GM19397 (cell line): ENCODE results near the gene ZNF578.
"Not testable (repeated sequence)": the region's sequence is repeated elsewhere in the genome, so short reads cannot be mapped to it uniquely, and the experiment has no call there.

Experiments
- ATAC-seq: cut with Tn5 transposase; IDR thresholded peaks from one replicate; pipeline ENCODE4 v1.9.1; 2021; ENCODE audit warnings: mild to moderate bottlenecking, moderate library complexity; ENCODE audit not compliant: unreplicated experiment

The ZNF578 gene

DNA sequence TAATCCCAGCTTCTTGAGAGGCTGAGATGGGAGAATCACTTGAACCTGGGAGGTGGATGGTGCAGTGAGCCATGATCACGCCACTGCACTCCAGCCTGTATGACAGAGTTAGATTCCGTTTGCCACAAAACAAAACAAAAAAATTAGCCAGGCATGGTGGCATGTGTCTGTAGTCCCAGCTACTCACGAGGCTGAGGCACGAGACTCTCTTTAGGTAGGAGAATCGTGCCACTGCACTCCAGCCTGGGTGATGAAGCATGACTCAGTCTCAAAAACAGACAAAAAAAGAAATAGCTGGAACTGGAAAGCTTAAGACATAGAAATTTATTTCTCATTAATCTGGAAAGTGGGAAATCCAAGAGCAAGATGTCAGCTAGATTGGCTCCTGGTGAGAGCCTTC, 53.9 kb downstream of the ZNF578 start:
- ATAC-seq = no peak

GRCh38 chr19:52516191-52516590, 62.8 kb downstream of the ZNF578 start:
- no peak for ATAC-seq

GRCh38 chr19:52518646-52519045, 65.3 kb downstream of the ZNF578 start:
- ATAC-seq = no peak

DNA sequence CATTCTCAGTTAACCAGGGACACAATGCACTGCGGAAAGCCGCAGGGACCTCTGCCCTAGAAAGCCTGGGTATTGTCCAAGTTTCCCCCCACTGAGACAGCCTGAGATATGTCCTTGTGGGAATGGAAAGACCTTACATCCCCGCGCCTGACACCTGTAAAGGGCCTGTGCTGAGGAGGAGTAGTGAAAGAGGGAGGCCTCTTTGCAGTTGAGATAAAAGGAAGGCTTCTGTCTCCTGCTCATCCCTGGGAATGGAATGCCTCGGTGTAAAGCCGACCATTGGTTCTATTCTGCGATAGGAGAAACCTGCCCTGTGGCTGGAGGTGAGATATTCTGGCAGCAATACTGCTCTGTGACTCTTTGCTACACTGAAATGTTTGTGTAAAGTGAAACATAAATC, 65.8 kb downstream of the ZNF578 start:
- ATAC-seq = not testable (repeated sequence)

GRCh38 chr19:52520013-52520412, 66.7 kb downstream of the ZNF578 start:
- no peak for ATAC-seq

GRCh38 chr19:52522551-52522950, 69.2 kb downstream of the ZNF578 start:
- no peak for ATAC-seq

DNA sequence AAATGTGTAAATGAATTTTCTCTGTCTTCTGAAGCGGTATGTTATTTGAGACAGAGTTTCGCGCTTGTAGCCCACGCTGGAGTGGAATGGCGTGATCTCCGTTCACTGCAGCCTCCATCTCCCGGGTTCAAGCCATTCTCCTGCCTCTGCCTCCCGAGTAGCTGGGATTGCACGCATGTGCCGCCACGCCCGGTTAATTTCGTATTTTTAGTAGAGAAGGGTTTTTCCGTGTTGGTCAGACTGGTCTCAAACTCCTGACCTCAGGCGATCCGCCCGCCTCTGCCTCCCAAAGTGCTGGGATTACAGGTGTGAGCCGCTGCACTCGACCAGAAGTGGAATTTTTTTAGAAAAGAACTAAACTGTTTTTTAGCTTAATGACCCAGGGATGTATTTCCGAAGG, 70.7 kb downstream of the ZNF578 start:
- no peak for ATAC-seq

GRCh38 chr19:52527134-52527955, 74.0 kb downstream of the ZNF578 start, which contains the start of gene ZNF808:
TSS of gene ZNF808 (plus strand) at chr19:52527668. CDS start at chr19:52543285, 15,617 bp downstream.
- peak; percentile 83 for ATAC-seq

- no peak for ATAC-seq
These were observed 74.6 kb downstream of the ZNF578 start for GRCh38 chr19:52527956-52528351.

DNA sequence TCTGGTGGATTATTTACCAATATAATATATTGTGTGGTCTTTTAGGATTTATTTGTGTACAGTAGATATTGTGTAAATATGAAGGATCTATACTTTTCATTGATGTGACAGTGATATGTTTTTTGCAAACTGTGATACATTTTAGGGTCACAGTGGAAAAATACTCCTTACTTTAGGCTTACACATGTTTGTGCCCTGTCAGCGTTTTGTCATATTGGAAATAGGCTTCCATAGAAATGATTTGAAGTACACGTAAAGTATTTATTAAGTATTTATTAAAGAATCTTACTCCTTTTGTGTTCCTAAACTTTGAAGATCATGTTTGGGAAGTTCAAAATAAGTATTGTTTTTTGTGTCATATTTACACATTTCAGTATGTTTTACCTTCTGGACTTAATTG, 79.1 kb downstream of the ZNF578 start:
- no peak for ATAC-seq

GRCh38 chr19:52533901-52534300, 80.5 kb downstream of the ZNF578 start:
- no peak for ATAC-seq

DNA sequence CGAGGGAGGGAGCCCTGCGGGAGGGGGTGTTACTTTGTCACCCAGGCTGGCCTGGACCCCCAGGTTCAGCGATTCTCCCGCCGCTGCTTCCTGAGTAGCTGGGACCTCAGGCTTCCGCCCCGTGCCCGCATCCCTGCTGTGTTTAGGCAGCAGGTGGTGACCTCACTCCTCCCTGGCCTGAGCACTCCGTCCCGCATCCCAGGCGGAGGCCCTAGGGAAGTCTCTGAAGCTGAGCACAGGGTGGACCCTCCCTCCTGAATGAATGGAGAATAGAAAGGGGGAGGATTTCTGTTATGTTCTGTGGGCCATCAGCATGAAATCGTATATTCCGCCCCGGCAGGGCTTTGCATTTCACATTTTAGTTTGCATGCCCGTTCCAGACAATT, 82.0 kb downstream of the ZNF578 start:
- peak; percentile 6 for ATAC-seq

DNA sequence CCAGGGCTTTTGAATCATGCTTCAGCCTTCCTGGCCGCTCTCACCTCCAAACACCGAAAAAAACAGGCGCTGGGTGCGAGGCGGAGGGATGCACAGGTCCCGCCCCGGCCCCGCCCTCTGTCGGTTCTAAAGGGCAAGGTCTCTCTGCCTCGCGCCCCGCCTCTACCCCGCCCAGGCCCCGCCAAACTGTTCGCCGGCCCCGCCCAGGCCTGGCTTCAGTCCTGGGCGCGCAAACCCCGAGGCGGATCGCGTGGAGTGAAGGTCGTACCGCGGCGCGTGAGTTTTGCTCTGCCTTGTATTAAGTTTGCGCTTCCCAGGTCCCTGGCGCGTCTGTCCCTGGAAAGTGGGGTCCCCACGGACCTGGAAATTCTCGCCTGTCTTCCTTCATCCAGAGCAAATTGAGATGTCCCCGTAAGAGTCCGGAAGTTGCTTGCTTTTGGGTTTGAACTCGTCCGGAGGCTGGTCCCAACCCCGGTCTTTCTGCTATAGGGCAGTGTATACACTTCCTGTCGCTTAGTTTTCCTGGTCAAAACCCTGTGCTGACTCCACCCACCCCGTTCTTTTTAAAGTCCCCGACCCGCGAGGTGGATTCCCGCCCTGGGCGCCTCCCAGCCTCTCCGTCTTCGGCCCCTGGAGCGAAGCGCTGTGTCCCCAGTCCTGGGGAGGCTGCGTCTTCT, 82.6 kb downstream of the ZNF578 start:
- ATAC-seq = peak; percentile 92

DNA sequence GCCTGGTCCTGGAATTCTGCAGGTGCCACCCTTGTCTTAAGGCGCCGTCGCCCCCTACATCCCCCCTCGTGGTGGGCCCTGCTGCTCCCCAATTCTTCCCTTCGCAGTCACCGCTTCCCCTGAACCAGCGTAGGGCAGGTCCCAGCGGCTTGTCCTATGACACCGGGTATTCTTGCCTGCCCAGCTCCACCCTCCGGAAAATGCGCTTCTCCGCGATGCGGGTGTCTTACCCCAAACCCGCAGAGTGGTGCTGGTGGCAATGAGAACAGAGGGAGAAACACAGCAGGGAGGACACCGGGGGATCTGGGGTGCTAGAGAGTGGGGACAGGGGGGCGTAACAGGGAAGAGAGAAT, 83.1 kb downstream of the ZNF578 start:
- peak; percentile 23 for ATAC-seq

GRCh38 chr19:52538815-52539214, 85.5 kb downstream of the ZNF578 start:
- ATAC-seq = not testable (repeated sequence)

- not testable (repeated sequence) for ATAC-seq
These were observed 87.8 kb downstream of the ZNF578 start for GRCh38 chr19:52541176-52541575.

DNA sequence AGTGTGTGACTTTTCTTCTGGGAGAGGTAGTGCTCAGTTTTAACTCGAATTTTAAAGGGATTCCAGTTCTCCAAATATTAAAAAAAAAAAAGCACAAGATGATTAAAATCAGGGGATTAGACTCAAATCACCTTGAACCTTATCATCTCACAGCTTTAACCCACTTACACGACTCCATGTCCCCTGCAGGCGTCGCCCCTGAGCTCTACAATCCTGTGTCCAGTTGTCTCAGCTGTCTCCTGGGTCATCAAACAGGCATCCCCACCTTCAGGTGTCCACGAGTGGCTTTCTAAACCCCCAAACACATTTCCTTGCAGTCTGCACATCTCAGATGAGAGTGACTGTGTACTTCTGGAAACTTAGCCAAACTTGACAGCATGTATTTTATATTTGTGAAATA, 88.3 kb downstream of the ZNF578 start:
- ATAC-seq = no peak

DNA sequence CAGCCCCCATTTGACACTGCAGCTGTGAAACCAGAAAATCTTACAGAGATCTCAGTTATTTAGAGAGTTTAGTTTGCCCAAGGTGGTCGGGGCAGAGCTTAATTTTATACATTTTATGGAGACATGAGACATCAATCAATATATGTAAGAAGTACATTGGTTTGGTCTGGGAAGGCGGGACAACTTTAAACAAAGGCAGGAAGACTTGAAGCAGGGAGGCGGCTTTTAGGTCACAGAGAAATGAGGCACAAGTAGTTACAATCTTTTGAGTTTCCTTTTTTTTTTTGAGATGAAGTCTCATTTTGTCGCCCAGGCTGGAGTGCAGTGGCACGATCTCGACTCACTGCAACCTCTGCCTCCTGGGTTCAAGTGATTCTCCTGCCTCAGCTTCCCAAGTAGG, 89.2 kb downstream of the ZNF578 start:
- ATAC-seq = not testable (repeated sequence)

DNA sequence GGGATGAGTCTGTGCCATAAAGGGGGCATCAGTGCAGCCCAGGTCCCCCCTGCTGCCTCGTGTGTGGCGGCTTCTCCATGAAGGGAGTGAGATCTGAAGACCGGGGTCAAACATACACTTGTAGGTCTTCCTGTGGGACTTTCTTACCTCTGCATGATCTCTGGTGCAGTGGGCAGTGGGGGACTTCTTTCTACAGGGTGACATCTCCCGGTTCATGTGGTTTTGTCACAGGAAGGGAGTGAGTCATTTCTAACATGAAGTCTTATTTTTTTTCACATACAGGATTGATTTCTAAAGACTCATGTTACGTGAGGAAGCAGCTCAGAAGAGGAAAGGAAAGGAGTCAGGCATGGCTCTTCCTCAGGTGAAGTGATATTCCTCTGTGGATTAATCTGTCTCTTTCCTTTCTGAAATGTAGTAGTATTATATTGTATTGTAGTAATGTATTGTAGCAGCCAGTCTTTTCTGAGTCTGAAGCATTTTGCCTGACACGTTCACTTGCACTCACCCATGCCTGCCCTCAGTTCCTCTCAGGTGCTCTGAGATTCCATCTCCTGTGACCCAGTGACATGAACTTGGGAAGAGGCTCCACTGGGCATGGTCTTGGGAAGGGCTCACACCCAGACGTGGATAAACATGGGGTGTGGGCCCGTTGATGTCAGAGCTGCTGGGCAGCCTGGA, 89.8 kb downstream of the ZNF578 start:
- ATAC-seq = no peak

DNA sequence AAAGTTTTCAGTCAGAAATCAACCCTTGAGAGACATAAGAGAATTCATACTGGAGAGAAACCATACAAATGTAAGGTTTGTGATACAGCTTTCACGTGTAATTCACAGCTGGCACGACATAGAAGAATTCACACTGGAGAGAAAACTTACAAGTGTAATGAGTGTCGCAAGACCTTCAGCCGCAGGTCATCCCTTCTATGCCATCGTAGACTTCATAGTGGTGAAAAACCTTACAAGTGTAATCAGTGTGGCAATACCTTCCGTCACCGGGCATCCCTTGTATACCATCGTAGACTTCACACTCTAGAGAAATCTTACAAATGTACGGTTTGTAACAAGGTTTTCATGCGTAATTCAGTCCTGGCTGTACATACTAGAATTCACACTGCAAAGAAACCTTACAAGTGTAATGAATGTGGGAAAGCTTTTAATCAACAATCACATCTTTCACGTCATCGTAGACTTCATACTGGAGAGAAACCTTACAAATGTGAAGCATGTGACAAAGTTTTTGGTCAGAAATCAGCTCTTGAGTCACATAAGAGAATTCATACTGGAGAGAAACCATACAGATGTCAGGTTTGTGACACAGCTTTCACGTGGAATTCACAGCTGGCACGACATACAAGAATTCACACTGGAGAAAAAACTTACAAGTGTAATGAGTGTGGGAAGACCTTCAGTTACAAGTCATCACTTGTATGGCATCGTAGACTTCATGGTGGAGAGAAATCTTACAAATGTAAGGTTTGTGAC, 101.0 kb downstream of the ZNF578 start:
- ATAC-seq = no peak
